ENCODE data around the gene SST.

DNA sequence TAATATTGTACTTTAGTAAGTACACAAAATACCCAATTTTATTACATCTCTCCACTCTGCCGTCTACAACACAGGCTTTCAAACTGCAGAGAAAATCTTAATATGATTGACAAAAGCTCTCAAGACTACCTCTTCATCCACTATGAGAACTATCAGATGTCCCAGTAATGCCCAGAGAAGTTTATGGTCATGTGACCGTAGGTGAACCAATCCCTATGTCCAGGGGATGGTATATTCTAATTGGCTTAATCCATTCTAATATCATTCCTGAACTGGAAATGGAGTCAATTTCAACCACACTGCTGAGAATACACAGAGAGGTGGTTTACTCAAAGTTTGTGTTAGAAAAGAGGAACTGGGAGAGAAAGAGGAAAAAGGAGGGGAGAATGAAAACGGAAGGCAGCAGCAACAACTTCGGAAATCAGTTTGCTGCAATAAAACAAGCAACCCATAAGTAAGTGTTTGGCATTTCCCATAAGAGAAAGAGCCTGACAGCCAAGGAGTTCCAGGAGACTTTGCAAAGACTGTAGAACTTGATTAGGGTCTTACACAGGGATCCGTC, 7.3 kb downstream of the SST start:
- no peak for TF ChIP-seq POLR2AphosphoS5 (IDR thresholded peaks at IDR 0.05; ENCODE audit: low read depth, low read length)
- no peak for TF ChIP-seq POLR2A (IDR thresholded peaks at IDR 0.05; ENCODE audit: low read depth, low read length)
- no peak for TF ChIP-seq TAF1 (IDR thresholded peaks at IDR 0.05; ENCODE audit: borderline replicate concordance, low read depth, low read length)
